ENCODE measurements around the gene GHDC. TPM values are rescaled to one million over a fixed set of nuclear protein-coding genes. Genes with fewer than 3 reads are reported as not detected.
A peak's percentile ranks its signal among the peaks of the same experiment; 100 is the strongest.

Gene GHDC
- total RNA-seq, 1 experiment from 2014 or later: 8.5 TPM

- Histone ChIP-seq H3K14ac (ENCODE audit: insufficient read depth, low read length) (no peak overlapping the region), H4K8ac (replicated peaks; ENCODE audit: insufficient read length, low read depth, low read length) (no peak overlapping the region), H2BK20ac (ENCODE audit: low read depth, low read length, poor library complexity, severe bottlenecking) (no peak overlapping the region), H4K20me1 (ENCODE audit: control insufficient read depth, insufficient read depth, insufficient read length) (no peaks in the 10 kb centered on the region), H3K27ac (ENCODE audit: insufficient read length, low read depth, low read length) (no peak overlapping the region), H2AK5ac (ENCODE audit: insufficient read length, low read length) (no peak overlapping the region), H2BK5ac (ENCODE audit: insufficient read length, low read length) (no peak overlapping the region), H2BK15ac (ENCODE audit: low read depth, low read length) (no peak overlapping the region), H3K23me2 (ENCODE audit: insufficient read length, low read depth, low read length, poor library complexity, severe bottlenecking) (peaks cover 3% of the 10 kb centered on the region), H3K4me1 (ENCODE audit: insufficient read depth, low read length) (no peaks in the 10 kb centered on the region), H3T11ph (ENCODE audit: low read length) (no peak overlapping the region), H3K9ac (ENCODE audit: extremely low read depth, insufficient read length, low read length) (no peak overlapping the region), H3K23ac (ENCODE audit: insufficient read length, low read depth, low read length) (no peak overlapping the region), H3K56ac (ENCODE audit: insufficient read length, low read depth, low read length) (no peak overlapping the region), H4K5ac (ENCODE audit: insufficient read length, low read depth, low read length) (no peak overlapping the region), H2BK12ac (ENCODE audit: insufficient read length, low read depth, low read length) (no peak overlapping the region), H4K91ac (ENCODE audit: insufficient read length, low read depth, low read length) (no peak overlapping the region), H3K79me2 (ENCODE audit: insufficient read depth, low read length) (no peaks in the 10 kb centered on the region), H3K4ac (ENCODE audit: low read depth, low read length) (no peak overlapping the region), H3K18ac (ENCODE audit: insufficient read length, low read depth, low read length) (no peak overlapping the region), H3K4me2 (ENCODE audit: insufficient read depth, insufficient read length, low read length) (no peak overlapping the region), H3K9me3 (ENCODE audit: control insufficient read depth, low read depth, low read length) (no peaks in the 10 kb centered on the region), H2BK120ac (ENCODE audit: low read depth, low read length, poor library complexity, severe bottlenecking) (no peak overlapping the region), H2AFZ (ENCODE audit: low read length) (no peak overlapping the region), H3K79me1 (ENCODE audit: insufficient read depth, low read depth, low read length, poor library complexity, severe bottlenecking) (no peaks in the 10 kb centered on the region), H3K27me3 (ENCODE audit: insufficient read depth, low read length) (no peaks in the 10 kb centered on the region)
- peaks cover 14 to 26% of the 10 kb centered on the region in 2 experiments for H3K4me1 Mint-ChIP-seq
- peak; percentile 31 for DNase-seq
- H3K9me3 Mint-ChIP-seq: no peaks in the 10 kb centered on the region
- TF ChIP-seq CTCF (conservative IDR thresholded peaks at IDR 0.05): no peak
- H3K27me3 Mint-ChIP-seq (ENCODE audit: low read depth): peaks cover 2% of the 10 kb centered on the region
- no peak overlapping the region for H3K27ac Mint-ChIP-seq
- H3K4me3 Mint-ChIP-seq: no peak overlapping the region
- no peaks in the 10 kb centered on the region for H3K36me3 Mint-ChIP-seq (ENCODE audit: insufficient read depth in 1 of 3, low read depth in 3 of 3)
- WGBS (ENCODE audit: extremely low coverage, insufficient read length, low lambda C conversion rate): no CpG with 5 or more reads among the region's 5 CpGs
These were observed 3.1 kb downstream of the GHDC start for GRCh38 chr17:42191275-42191608.
